ENCODE data around the gene SPTLC3. TPM values are rescaled to one million over a fixed set of nuclear protein-coding genes. Genes with fewer than 3 reads are reported as not detected.
A peak's percentile ranks its signal among the peaks of the same experiment; 100 is the strongest.

Gene SPTLC3
- total and polyA plus RNA-seq, 2 of the 13 experiments (the other 11 are each of a cell fraction or from before 2014, with no cell fraction given), result 20.5 to 95.6 TPM

DNA sequence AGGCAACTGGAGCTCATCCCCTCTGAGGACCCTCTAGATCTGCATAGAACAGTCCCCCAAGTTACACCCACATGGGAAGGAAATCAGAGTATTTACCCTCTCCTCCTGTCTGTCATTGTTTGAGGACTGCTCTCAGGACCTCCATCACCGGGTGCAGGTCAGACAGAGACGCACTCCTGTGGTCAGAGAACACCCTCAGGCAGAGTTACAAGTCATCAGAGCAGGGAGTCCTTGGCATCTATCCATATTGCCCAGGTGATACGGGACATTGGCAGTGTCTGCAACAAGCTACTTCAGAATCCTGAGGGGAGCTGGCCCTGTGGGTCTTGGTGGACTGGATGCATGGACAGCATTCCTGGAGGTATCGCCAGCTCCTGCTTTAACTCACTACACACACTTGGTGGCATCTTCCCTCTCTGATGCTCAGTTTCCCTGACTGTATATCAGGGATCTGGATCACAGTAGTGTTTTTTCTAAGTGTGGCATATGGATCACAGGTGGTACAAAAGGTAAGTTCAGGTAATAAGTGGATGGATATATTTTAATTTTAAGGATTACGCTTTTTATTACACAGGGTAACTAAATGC lies 197.2 kb downstream of the SPTLC3 start:
- no peak overlapping the region for H3K9ac ChIP-seq (ENCODE audit: insufficient read depth, low read depth, low read length)
- no peaks in the 10 kb centered on the region for H3K36me3 ChIP-seq (replicated peaks in 1 of 2; ENCODE audit: control insufficient read depth in 1 of 2, insufficient read depth in 2 of 2, low read length in 2 of 2)
- no peak overlapping the region for H3K4me2 ChIP-seq (ENCODE audit: low read depth, low read length)
- ChIA-PET POLR2A (no interaction called here), CTCF (ENCODE audit: low intra/inter-chr PET ratio, low total read pairs) (no interaction called here)
- H4K20me1 ChIP-seq (ENCODE audit: insufficient read depth, low read length), result no peaks in the 10 kb centered on the region
- no peak for FAIRE-seq
- intact Hi-C loops (cut with micrococcal nuclease; ENCODE audit: unreplicated experiment) (no loop called here), in situ Hi-C loops (cut with HindIII; ENCODE audit: extremely low pct_ligation_motif_present, low pct_unique_long_range_greater_than_20kb) (no loop called here)
- TF ChIP-seq ZNF563 (CRISPR knock-in tag; IDR thresholded peaks at IDR 0.05), result no peak
- peak; percentile 10 for TF ChIP-seq TEAD3 (CRISPR knock-in tag; optimal IDR thresholded peaks at IDR 0.05; ENCODE audit: borderline replicate concordance)
- peak; percentile 44 for TF ChIP-seq CTCF (CRISPR knock-in tag; IDR thresholded peaks at IDR 0.05)
- no peak for TF ChIP-seq ZNF772 (CRISPR knock-in tag; IDR thresholded peaks at IDR 0.05)
- TF ChIP-seq HNRNPL (IDR thresholded peaks at IDR 0.05; ENCODE audit: low read depth, low read length), result no peak
- peak; percentile 61 for TF ChIP-seq STAG1 (CRISPR knock-in tag; IDR thresholded peaks at IDR 0.05)
- no peak for TF ChIP-seq ZNF674 (CRISPR knock-in tag; IDR thresholded peaks at IDR 0.05; ENCODE audit: low read depth)
- no peak for TF ChIP-seq ZNF251 (CRISPR knock-in tag; IDR thresholded peaks at IDR 0.05)
- no peak for TF ChIP-seq SIN3A (IDR thresholded peaks at IDR 0.05; ENCODE audit: borderline replicate concordance, low read depth, low read length)
- H2AFZ ChIP-seq (ENCODE audit: low read length), result no peak overlapping the region
- no TSS peak for BruUV-seq (replicated peaks)
- H3K9me3 ChIP-seq (ENCODE audit: low read length), result no peaks in the 10 kb centered on the region
- DNase-seq (ENCODE audit: low spot score), result no peak
- 42% methylated on average over 5 of the region's 5 CpGs for WGBS (ENCODE audit: low lambda C conversion rate)
- no peak overlapping the region for H3K27ac ChIP-seq (ENCODE audit: extremely low read length, insufficient read depth, low read length)
- ATAC-seq, result peak; percentile 51
- H3K4me3 ChIP-seq (replicated peaks in 1 of 3; ENCODE audit: insufficient read depth in 1 of 3, low read depth in 2 of 3, low read length in 3 of 3), result no peak overlapping the region
- peaks cover 0 to 9% of the 10 kb centered on the region in 2 experiments; a peak in 1 of 5 replicates for H3K27me3 ChIP-seq (ENCODE audit: control insufficient read depth in 1 of 2, insufficient read depth in 2 of 2, low read length in 2 of 2)
- H3K4me1 ChIP-seq (ENCODE audit: insufficient read depth, low read length), result no peaks in the 10 kb centered on the region
- no peaks in the 10 kb centered on the region for H3K79me2 ChIP-seq (ENCODE audit: insufficient read depth, low read length)
